ENCODE data around the gene WFS1.
A peak's percentile ranks its signal among the peaks of the same experiment; 100 is the strongest.

The WFS1 gene

GRCh38 chr4:6275351-6275750 is 5.7 kb downstream of the WFS1 start:
- no peak for TF ChIP-seq CTCF (IDR thresholded peaks at IDR 0.05; ENCODE audit: insufficient read depth, low read length, poor library complexity, severe bottlenecking)
- H3K27me3 ChIP-seq (replicated peaks; ENCODE audit: control insufficient read depth, insufficient read depth, low read length): no peaks in the 10 kb centered on the region; the same call in 1 of the 2 replicates
- no peaks in the 10 kb centered on the region; the same call in none of the 2 replicates for H3K36me3 ChIP-seq (ENCODE audit: control insufficient read depth, insufficient read depth, low read length)
- no peak for DNase-seq (ENCODE audit: extremely low read depth, insufficient read length)
- H3K4me3 ChIP-seq (replicated peaks; ENCODE audit: low read depth, low read length): no peak overlapping the region

GRCh38 chr4:6275898-6276806 is 6.5 kb downstream of the WFS1 start:
- no peak overlapping the region for H3K4me3 ChIP-seq (replicated peaks; ENCODE audit: low read depth, low read length)
- no peak for DNase-seq (ENCODE audit: extremely low read depth, insufficient read length)
- TF ChIP-seq CTCF (IDR thresholded peaks at IDR 0.05; ENCODE audit: insufficient read depth, low read length, poor library complexity, severe bottlenecking): no peak
- no peaks in the 10 kb centered on the region; the same call in none of the 2 replicates for H3K36me3 ChIP-seq (ENCODE audit: control insufficient read depth, insufficient read depth, low read length)
- no peaks in the 10 kb centered on the region for H3K27me3 ChIP-seq (replicated peaks; ENCODE audit: control insufficient read depth, insufficient read depth, low read length)

- Histone ChIP-seq H3K36me3 (ENCODE audit: control insufficient read depth, insufficient read depth, low read length) (peaks cover 2% of the 10 kb centered on the region), H3K4me3 (replicated peaks; ENCODE audit: low read depth, low read length) (no peak overlapping the region), H3K27me3 (replicated peaks; ENCODE audit: control insufficient read depth, insufficient read depth, low read length) (no peaks in the 10 kb centered on the region)
- DNase-seq (ENCODE audit: extremely low read depth, insufficient read length): no peak
- no peak for TF ChIP-seq CTCF (IDR thresholded peaks at IDR 0.05; ENCODE audit: insufficient read depth, low read length, poor library complexity, severe bottlenecking)
These were observed 7.6 kb downstream of the WFS1 start for GRCh38 chr4:6277139-6277802.

GRCh38 chr4:6277935-6278800 is 8.5 kb downstream of the WFS1 start:
- Histone ChIP-seq H3K27me3 (replicated peaks; ENCODE audit: control insufficient read depth, insufficient read depth, low read length) (no peaks in the 10 kb centered on the region), H3K4me3 (replicated peaks; ENCODE audit: low read depth, low read length) (no peak overlapping the region), H3K36me3 (ENCODE audit: control insufficient read depth, insufficient read depth, low read length) (peaks cover 2% of the 10 kb centered on the region)
- TF ChIP-seq CTCF (IDR thresholded peaks at IDR 0.05; ENCODE audit: insufficient read depth, low read length, poor library complexity, severe bottlenecking): no peak
- no peak for DNase-seq (ENCODE audit: extremely low read depth, insufficient read length)

GRCh38 chr4:6278801-6279197 is 9.1 kb downstream of the WFS1 start:
- H3K27me3 ChIP-seq (replicated peaks; ENCODE audit: control insufficient read depth, insufficient read depth, low read length): no peaks in the 10 kb centered on the region
- peak; percentile 63 for DNase-seq (ENCODE audit: extremely low read depth, insufficient read length)
- no peak for TF ChIP-seq CTCF (IDR thresholded peaks at IDR 0.05; ENCODE audit: insufficient read depth, low read length, poor library complexity, severe bottlenecking)
- no peak overlapping the region for H3K4me3 ChIP-seq (replicated peaks; ENCODE audit: low read depth, low read length)
- peaks cover 2% of the 10 kb centered on the region for H3K36me3 ChIP-seq (ENCODE audit: control insufficient read depth, insufficient read depth, low read length)
